Activated CD8-positive, alpha-beta T cell treated with anti-CD3 and anti-CD28 coated beads for 36 hours (primary cell): Measurements from ENCODE around the gene CLK2. TPM values are rescaled to one million over a fixed set of nuclear protein-coding genes. Genes with fewer than 3 reads are reported as not detected.

Experiments used
- ATAC-seq: fragments of 200-7000 bp; cut with Tn5 transposase; one replicate; pipeline ENCODE4 v1.10.0; 2021; ENCODE audit warnings: mild to moderate bottlenecking, moderate library complexity
- CTCF ChIA-PET: fragments of 350-600 bp; sonication (Branson Sonifier 250); formaldehyde crosslinking; loops from one replicate; lab custom pipeline; 2021; ENCODE audit warnings: antibody characterized with exemption; lab: Charles Lee
- POLR2A ChIA-PET: fragments of 350-600 bp; sonication (Branson Sonifier 250); formaldehyde crosslinking; loops from one replicate; lab custom pipeline; 2021; ENCODE audit warnings: antibody characterized with exemption; lab: Charles Lee
- DNase-seq: peaks from one replicate; pipeline ENCODE4 v3.0.0-alpha.2; 2020
- H3K27ac Mint-ChIP-seq: one replicate; pipeline ENCODE4 v1.8.0; 2021; ENCODE audit warnings: mild to moderate bottlenecking, mixed read lengths
- H3K27me3 Mint-ChIP-seq: one replicate; pipeline ENCODE4 v1.8.0; 2021; ENCODE audit warnings: mixed read lengths
- H3K36me3 Mint-ChIP-seq: one replicate; pipeline ENCODE4 v1.8.0; 2021; ENCODE audit warnings: low read depth, mixed read lengths
- H3K4me1 Mint-ChIP-seq: one replicate; pipeline ENCODE4 v1.8.0; 2021; ENCODE audit warnings: low read depth, mixed read lengths
- H3K4me3 Mint-ChIP-seq: one replicate; pipeline ENCODE4 v1.8.0; 2021; ENCODE audit warnings: mild to moderate bottlenecking, moderate library complexity, mixed read lengths
- H3K9me3 Mint-ChIP-seq: one replicate; pipeline ENCODE4 v1.8.0; 2021; ENCODE audit warnings: mixed read lengths
- CTCF ChIP-seq: fragments of 200-600 bp; IDR thresholded peaks from one replicate; pipeline ENCODE4 v1.8.0; 2022; ENCODE audit warnings: antibody characterized with exemption, mild to moderate bottlenecking
- intact Hi-C: fragments of 100-400 bp; cut with micrococcal nuclease; formaldehyde crosslinking; loops from one replicate; pipeline ENCODE4 v1.10.0; 2022
- total RNA-seq, 2 experiments: library from RNA; stranded (reverse); gene quantifications; one replicate each; pipeline ENCODE4 v1.2.3, GENCODE V29; 2021

CLK2 gene
- total RNA-seq, 2 experiments from 2014 or later: 80.6 to 85.4 TPM

- H3K27me3 Mint-ChIP-seq: no peaks in the 10 kb centered on the region
- ChIA-PET CTCF (interaction anchor here (0.8 to 6.1 kb wide), 6 partner anchors 11 to 113 kb away, joined by 3 to 170 read pairs (median 4); partner anchors contain the start of gene FDPS), POLR2A (interaction anchor here (0.7 to 4.8 kb wide), 4 partner anchors 10 to 69 kb away, joined by 3 to 31 read pairs (median 14); partner anchors contain the start of gene FDPS)
- peaks cover 39% of the 10 kb centered on the region for H3K36me3 Mint-ChIP-seq
- ATAC-seq: no peak
- no peak for TF ChIP-seq CTCF
- no peak overlapping the region for H3K27ac Mint-ChIP-seq
- intact Hi-C loops: loop anchor here (5.0 kb wide), 1 partner anchor 43 kb away; the partner anchor contains the start of gene HCN3
- peaks cover 36% of the 10 kb centered on the region for H3K4me1 Mint-ChIP-seq
- DNase-seq: no peak
- no peaks in the 10 kb centered on the region for H3K9me3 Mint-ChIP-seq
- H3K4me3 Mint-ChIP-seq: peak overlapping the region; percentile 0
Observed at GRCh38 chr1:155320252-155320651, 46.9 kb upstream of the CLK2 start.

- H3K36me3 Mint-ChIP-seq: peaks cover 45% of the 10 kb centered on the region
Observed at GRCh38 chr1:155319536-155319935, 46.2 kb upstream of the CLK2 start.

GRCh38 chr1:155318082-155318481 is 44.8 kb upstream of the CLK2 start:
- ATAC-seq (no peak), DNase-seq (no peak)
- no peak for TF ChIP-seq CTCF
- peaks cover 34% of the 10 kb centered on the region for H3K4me1 Mint-ChIP-seq
- intact Hi-C loops: no loop called here
- H3K36me3 Mint-ChIP-seq: peaks cover 51% of the 10 kb centered on the region
- CTCF ChIA-PET: interaction anchor here (0.7 to 1.4 kb wide), 3 partner anchors 67 to 292 kb away, joined by 3 to 4 read pairs (median 3); partner anchors contain the start of gene MSTO1
- no peaks in the 10 kb centered on the region for H3K27me3 Mint-ChIP-seq
- POLR2A ChIA-PET: interaction anchor here (0.7 to 1.2 kb wide), 3 partner anchors 10 to 124 kb away, joined by 3 read pairs; partner anchors contain the start of gene FDPS
- no peak overlapping the region for H3K27ac Mint-ChIP-seq
- H3K9me3 Mint-ChIP-seq: no peaks in the 10 kb centered on the region
- no peak overlapping the region for H3K4me3 Mint-ChIP-seq

More at GRCh38 chr1:155319536-155319935, 46.2 kb upstream of the CLK2 start:
- Mint-ChIP-seq H3K27ac (no peak overlapping the region), H3K9me3 (no peaks in the 10 kb centered on the region), H3K27me3 (no peaks in the 10 kb centered on the region), H3K4me3 (no peak overlapping the region), H3K4me1 (peaks cover 33% of the 10 kb centered on the region)
- intact Hi-C loops: no loop called here
- CTCF ChIA-PET: interaction anchor here (3.3 to 6.1 kb wide), 2 partner anchors 12 to 70 kb away, joined by 21 to 170 read pairs; partner anchors contain the start of gene FDPS
- POLR2A ChIA-PET: interaction anchor here (1.0 to 4.8 kb wide), 3 partner anchors 47 to 69 kb away, joined by 3 to 24 read pairs (median 3); partner anchors contain the start of gene CLK2
- ATAC-seq: no peak
- no peak for DNase-seq
- TF ChIP-seq CTCF: no peak

GRCh38 chr1:155316922-155317321 is 43.6 kb upstream of the CLK2 start:
- POLR2A ChIA-PET: interaction anchor here (1.7 kb wide), 1 partner anchor 44 kb away, joined by 5 read pairs; the partner anchor contains the start of gene CLK2
- H3K27me3 Mint-ChIP-seq: no peaks in the 10 kb centered on the region
- no peaks in the 10 kb centered on the region for H3K9me3 Mint-ChIP-seq
- no peak overlapping the region for H3K27ac Mint-ChIP-seq
- H3K4me1 Mint-ChIP-seq: peaks cover 33% of the 10 kb centered on the region
- peaks cover 61% of the 10 kb centered on the region for H3K36me3 Mint-ChIP-seq
- ATAC-seq (no peak), DNase-seq (no peak)
- no peak for TF ChIP-seq CTCF
- H3K4me3 Mint-ChIP-seq: no peak overlapping the region
- intact Hi-C loops: no loop called here
- CTCF ChIA-PET: interaction anchor here (0.9 to 1.5 kb wide), 2 partner anchors 65 to 66 kb away, joined by 3 to 5 read pairs; no protein-coding TSS in a partner anchor

GRCh38 chr1:155313261-155313660 is 40.0 kb upstream of the CLK2 start:
- CTCF ChIA-PET: interaction anchor here (3.4 kb wide), 1 partner anchor 62 kb away, joined by 21 read pairs; no protein-coding TSS in a partner anchor
- H3K9me3 Mint-ChIP-seq: no peaks in the 10 kb centered on the region
- no peak overlapping the region for H3K27ac Mint-ChIP-seq
- intact Hi-C loops: no loop called here
- DNase-seq: no peak
- no peak for TF ChIP-seq CTCF
- no peak for ATAC-seq
- H3K4me1 Mint-ChIP-seq: peaks cover 25% of the 10 kb centered on the region
- H3K36me3 Mint-ChIP-seq: peaks cover 59% of the 10 kb centered on the region
- no peaks in the 10 kb centered on the region for H3K27me3 Mint-ChIP-seq
- no peak overlapping the region for H3K4me3 Mint-ChIP-seq
- POLR2A ChIA-PET: interaction anchor here (1.3 kb wide), 1 partner anchor 51 kb away, joined by 3 read pairs; the partner anchor contains the start of gene SCAMP3
